Fibroblast of the aortic adventitia (primary cell): ENCODE measurements around the gene RPL41. TPM values are rescaled to one million over a fixed set of nuclear protein-coding genes. Genes with fewer than 3 reads are reported as not detected.

Experiments
- DNase-seq: peaks from one replicate; pipeline ENCODE4 v3.0.0-alpha.2; 2010; ENCODE audit warnings: low read depth
- H3K4me3 ChIP-seq: 2 replicates; pipeline ENCODE4 v1.5.1; 2011; ENCODE audit warnings: low read depth, mild to moderate bottlenecking, control low read depth, low read length, moderate library complexity
- CTCF ChIP-seq: IDR thresholded peaks from 2 replicates; pipeline ENCODE4 v1.5.1; 2011; ENCODE audit warnings: mild to moderate bottlenecking, low read length, control low read depth, inconsistent platforms; ENCODE audit not compliant: insufficient read depth
- total RNA-seq: library from RNA; depleted of rRNA; stranded (reverse); fragments of >200 nt; gene quantifications from 2 replicates; pipeline ENCODE4 v1.2.3, GENCODE V29; 2012; ENCODE audit warnings: low replicate concordance

Gene RPL41
- total RNA-seq, 1 donor = 2,772 TPM

DNA sequence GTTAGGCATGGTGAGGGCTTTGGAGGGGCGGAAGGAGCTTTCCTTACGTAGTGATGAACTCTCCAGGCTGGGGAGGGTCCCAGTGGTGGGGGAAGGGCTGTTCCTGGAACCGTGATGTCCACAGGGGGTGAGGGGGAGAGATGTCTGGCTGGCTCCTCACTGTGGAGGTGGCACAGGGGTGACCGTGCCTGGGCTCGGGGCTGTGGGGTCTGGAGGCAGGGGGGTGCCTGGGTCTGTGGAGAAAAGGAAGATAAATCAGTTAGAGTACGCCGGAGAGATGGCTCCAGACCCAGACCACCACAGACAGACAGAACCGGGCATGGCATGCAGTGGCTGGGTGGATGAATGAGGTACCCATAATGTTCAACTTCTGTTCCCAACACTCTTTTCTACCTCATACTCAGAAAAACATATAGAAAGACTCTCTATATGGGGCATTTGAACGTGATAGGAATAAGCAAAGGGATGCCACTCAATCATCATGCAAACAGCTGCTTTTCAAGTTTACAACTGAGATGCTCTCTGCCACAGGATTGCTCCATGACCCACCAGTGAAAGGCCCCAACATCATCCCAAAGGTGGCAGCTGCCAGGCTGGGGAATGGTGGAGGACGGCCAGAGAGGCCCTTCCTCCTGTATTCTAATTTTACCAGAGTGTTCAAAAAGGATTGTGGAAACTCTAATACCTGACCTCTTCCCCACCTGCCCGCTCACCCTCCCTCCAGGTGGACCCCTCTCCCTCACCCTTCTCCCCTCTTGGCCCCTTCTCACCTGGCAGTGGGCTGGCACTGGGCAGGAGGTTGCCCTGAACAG is 47.3 kb downstream of the RPL41 start:
- H3K4me3 ChIP-seq = no peak overlapping the region
- TF ChIP-seq CTCF = no peak
- no peak for DNase-seq

- no peak for DNase-seq
- no peak for TF ChIP-seq CTCF
- no peak overlapping the region for H3K4me3 ChIP-seq
Observed at GRCh38 chr12:56164345-56164729, 47.9 kb downstream of the RPL41 start.

DNA sequence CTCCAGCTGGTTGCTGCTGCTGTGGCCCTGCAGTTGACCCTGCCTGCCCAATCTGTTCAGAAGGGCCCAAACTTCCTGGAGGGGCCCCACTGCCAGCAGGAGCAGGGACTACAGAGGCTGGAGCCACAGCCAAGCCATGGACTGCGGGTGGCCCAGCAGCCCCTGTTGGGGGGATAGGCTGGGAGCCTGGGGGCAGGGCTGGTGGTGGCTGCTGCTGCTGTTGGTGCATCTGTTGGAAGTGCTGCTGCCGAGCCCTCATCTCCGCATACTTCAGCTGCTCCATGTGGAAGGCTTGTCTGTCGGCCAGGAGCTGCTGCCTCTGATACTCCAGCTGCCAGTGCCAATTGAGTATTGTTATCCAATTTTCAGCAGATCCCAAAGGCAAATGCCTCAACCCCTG is 48.9 kb downstream of the RPL41 start:
- no peak overlapping the region for H3K4me3 ChIP-seq
- no peak for DNase-seq
- no peak for TF ChIP-seq CTCF

Other genes with a start within 250 kb of the RPL41 start
- gene PYM1, start 188.7 kb upstream of the RPL41 start, total RNA-seq = 23.3 and 35.7 TPM in 2 replicates
- gene DGKA, start 185.5 kb upstream of the RPL41 start, total RNA-seq = 50.6 and 62.1 TPM in 2 replicates
- 0.27 and 0.82 TPM in 2 replicates for gene PMEL, start 150.6 kb upstream of the RPL41 start, total RNA-seq
- gene CDK2, start 149.8 kb upstream of the RPL41 start, total RNA-seq = 8.5 and 38.5 TPM in 2 replicates
- 47.8 and 75.2 TPM in 2 replicates for gene RAB5B, start 142.6 kb upstream of the RPL41 start, total RNA-seq
- gene SUOX, start 119.4 kb upstream of the RPL41 start, total RNA-seq = 20.4 and 40.4 TPM in 2 replicates
- gene IKZF4, start 95.6 kb upstream of the RPL41 start, total RNA-seq = 0.65 and 3.4 TPM in 2 replicates
- 321 and 893 TPM in 2 replicates for gene RPS26, start 74.7 kb upstream of the RPL41 start, total RNA-seq
- 1.2 and 1.5 TPM in 2 replicates for gene ERBB3, start 36.5 kb upstream of the RPL41 start, total RNA-seq
- gene PA2G4, start 12.1 kb upstream of the RPL41 start, total RNA-seq = 102 and 141 TPM in 2 replicates
- 5.9 and 7.3 TPM in 2 replicates for gene ZC3H10, start 1.6 kb downstream of the RPL41 start, total RNA-seq
- 207 and 267 TPM in 2 replicates for gene ESYT1, start 11.6 kb downstream of the RPL41 start, total RNA-seq
- gene MYL6B, start 36.0 kb downstream of the RPL41 start, total RNA-seq = 74.2 and 125 TPM in 2 replicates
- 1,047 and 1,209 TPM in 2 replicates for gene MYL6, start 41.7 kb downstream of the RPL41 start, total RNA-seq
- 69.4 and 222 TPM in 2 replicates for gene SMARCC2, start 72.8 kb downstream of the RPL41 start, total RNA-seq
- 75.0 and 86.0 TPM in 2 replicates for gene RNF41, start 105.3 kb downstream of the RPL41 start, total RNA-seq
- gene NABP2, start 107.7 kb downstream of the RPL41 start, total RNA-seq = 13.9 and 31.5 TPM in 2 replicates
- gene SLC39A5, start 113.4 kb downstream of the RPL41 start, total RNA-seq = 0.18 TPM in 1 of 2 replicates, not detected in the other
- gene ANKRD52, start 141.8 kb downstream of the RPL41 start, total RNA-seq = 8.7 and 20.0 TPM in 2 replicates
- 5.1 and 8.0 TPM in 2 replicates for gene COQ10A, start 150.3 kb downstream of the RPL41 start, total RNA-seq
- 40.9 and 117 TPM in 2 replicates for gene CS, start 183.7 kb downstream of the RPL41 start, total RNA-seq
- 76.1 and 120 TPM in 2 replicates for gene CNPY2, start 199.4 kb downstream of the RPL41 start, total RNA-seq
- gene PAN2, start 217.4 kb downstream of the RPL41 start, total RNA-seq = 23.0 and 37.7 TPM in 2 replicates
- gene IL23A, start 222.3 kb downstream of the RPL41 start, total RNA-seq = not detected in 2 replicates
- 268 and 280 TPM in 2 replicates for gene STAT2, start 243.5 kb downstream of the RPL41 start, total RNA-seq
- not detected in 2 replicates for gene APOF, start 246.2 kb downstream of the RPL41 start, total RNA-seq